Measurements from ENCODE around the gene OTOS. TPM values are rescaled to one million over a fixed set of nuclear protein-coding genes. Genes with fewer than 3 reads are reported as not detected.

OTOS gene
- polyA plus RNA-seq, 1 donor from 2014 or later = not detected

- TF ChIP-seq EZH2 (IDR thresholded peaks at IDR 0.05; ENCODE audit: borderline replicate concordance, insufficient read depth, low read length, poor library complexity, severe bottlenecking) (no peak), RAD21 (conservative IDR thresholded peaks at IDR 0.05) (no peak)
Measured at GRCh38 chr2:240103136-240103535, 37.3 kb downstream of the OTOS start (continued).

DNA sequence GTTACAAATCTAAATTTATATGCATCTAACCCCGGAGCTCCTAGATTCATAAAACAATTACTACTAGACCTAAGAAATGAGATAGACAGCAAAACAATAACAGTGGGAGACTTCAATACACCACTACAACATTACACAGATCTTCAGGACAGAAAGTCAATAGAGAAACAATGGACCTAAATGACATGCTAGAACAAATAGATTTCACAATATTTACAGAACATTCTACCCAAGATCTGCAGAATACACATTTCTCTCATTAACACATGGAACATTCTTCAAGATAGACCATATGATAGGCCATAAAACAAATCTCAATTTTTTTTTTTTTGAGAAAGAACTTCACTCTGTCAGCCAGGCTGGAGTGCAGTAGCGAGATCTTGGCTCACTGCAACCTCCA is 42.1 kb downstream of the OTOS start:
- Histone ChIP-seq H3K36me3 (ENCODE audit: insufficient read depth, low read length) (no peaks in the 10 kb centered on the region), H3K27ac (ENCODE audit: low read length) (no peak overlapping the region), H3K4me3 (ENCODE audit: low read length) (no peak overlapping the region), H3K9me3 (ENCODE audit: low read length) (no peaks in the 10 kb centered on the region), H3K27me3 (ENCODE audit: insufficient read depth, low read depth, low read length) (peaks cover 19% of the 10 kb centered on the region), H2AFZ (ENCODE audit: low read depth, low read length) (no peak overlapping the region), H3K9me2 (ENCODE audit: insufficient read depth, low read length) (no peaks in the 10 kb centered on the region), H4K20me1 (ENCODE audit: insufficient read depth) (no peaks in the 10 kb centered on the region), H3K9ac (ENCODE audit: low read length) (no peak overlapping the region), H3F3A (ENCODE audit: insufficient read depth, low read length, poor library complexity, severe bottlenecking) (no peaks in the 10 kb centered on the region), H3K79me2 (replicated peaks; ENCODE audit: insufficient read depth, low read length) (no peaks in the 10 kb centered on the region), H3K4me2 (ENCODE audit: low read length) (no peak overlapping the region)
- TF ChIP-seq RAD21 (conservative IDR thresholded peaks at IDR 0.05) (no peak), EZH2 (IDR thresholded peaks at IDR 0.05; ENCODE audit: borderline replicate concordance, insufficient read depth, low read length, poor library complexity, severe bottlenecking) (no peak), CTCF (IDR thresholded peaks at IDR 0.05; ENCODE audit: poor library complexity, severe bottlenecking) (no peak), EP300 (conservative IDR thresholded peaks at IDR 0.05; ENCODE audit: poor library complexity, severe bottlenecking) (no peak), TAF1 (IDR thresholded peaks at IDR 0.05; ENCODE audit: low read depth) (no peak), MXI1 (conservative IDR thresholded peaks at IDR 0.05; ENCODE audit: poor library complexity, severe bottlenecking) (no peak)
- TF ChIP-seq, protein P1, sequence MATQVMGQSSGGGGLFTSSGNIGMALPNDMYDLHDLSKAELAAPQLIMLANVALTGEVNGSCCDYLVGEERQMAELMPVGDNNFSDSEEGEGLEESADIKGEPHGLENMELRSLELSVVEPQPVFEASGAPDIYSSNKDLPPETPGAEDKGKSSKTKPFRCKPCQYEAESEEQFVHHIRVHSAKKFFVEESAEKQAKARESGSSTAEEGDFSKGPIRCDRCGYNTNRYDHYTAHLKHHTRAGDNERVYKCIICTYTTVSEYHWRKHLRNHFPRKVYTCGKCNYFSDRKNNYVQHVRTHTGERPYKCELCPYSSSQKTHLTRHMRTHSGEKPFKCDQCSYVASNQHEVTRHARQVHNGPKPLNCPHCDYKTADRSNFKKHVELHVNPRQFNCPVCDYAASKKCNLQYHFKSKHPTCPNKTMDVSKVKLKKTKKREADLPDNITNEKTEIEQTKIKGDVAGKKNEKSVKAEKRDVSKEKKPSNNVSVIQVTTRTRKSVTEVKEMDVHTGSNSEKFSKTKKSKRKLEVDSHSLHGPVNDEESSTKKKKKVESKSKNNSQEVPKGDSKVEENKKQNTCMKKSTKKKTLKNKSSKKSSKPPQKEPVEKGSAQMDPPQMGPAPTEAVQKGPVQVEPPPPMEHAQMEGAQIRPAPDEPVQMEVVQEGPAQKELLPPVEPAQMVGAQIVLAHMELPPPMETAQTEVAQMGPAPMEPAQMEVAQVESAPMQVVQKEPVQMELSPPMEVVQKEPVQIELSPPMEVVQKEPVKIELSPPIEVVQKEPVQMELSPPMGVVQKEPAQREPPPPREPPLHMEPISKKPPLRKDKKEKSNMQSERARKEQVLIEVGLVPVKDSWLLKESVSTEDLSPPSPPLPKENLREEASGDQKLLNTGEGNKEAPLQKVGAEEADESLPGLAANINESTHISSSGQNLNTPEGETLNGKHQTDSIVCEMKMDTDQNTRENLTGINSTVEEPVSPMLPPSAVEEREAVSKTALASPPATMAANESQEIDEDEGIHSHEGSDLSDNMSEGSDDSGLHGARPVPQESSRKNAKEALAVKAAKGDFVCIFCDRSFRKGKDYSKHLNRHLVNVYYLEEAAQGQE (IDR thresholded peaks at IDR 0.05; ENCODE audit: borderline replicate concordance) = no peak

- no peaks in the 10 kb centered on the region for H3K9me2 ChIP-seq (ENCODE audit: insufficient read depth, low read length)
- no peaks in the 10 kb centered on the region for H3K36me3 ChIP-seq (ENCODE audit: insufficient read depth, low read length)
- peaks cover 19% of the 10 kb centered on the region for H3K27me3 ChIP-seq (ENCODE audit: insufficient read depth, low read depth, low read length)
- H3K27ac ChIP-seq (ENCODE audit: low read length) = no peak overlapping the region
- H3K4me2 ChIP-seq (ENCODE audit: low read length) = no peak overlapping the region
- H3K79me2 ChIP-seq (replicated peaks; ENCODE audit: insufficient read depth, low read length) = no peaks in the 10 kb centered on the region
- H3K9ac ChIP-seq (ENCODE audit: low read length) = no peak overlapping the region
- TF ChIP-seq SMC3 (conservative IDR thresholded peaks at IDR 0.05; ENCODE audit: poor library complexity) (no peak), RAD21 (conservative IDR thresholded peaks at IDR 0.05) (no peak), TAF1 (IDR thresholded peaks at IDR 0.05; ENCODE audit: low read depth) (no peak), POLR2AphosphoS5 (IDR thresholded peaks at IDR 0.05) (no peak), EZH2 (IDR thresholded peaks at IDR 0.05; ENCODE audit: borderline replicate concordance, insufficient read depth, low read length, poor library complexity, severe bottlenecking) (no peak), CTCF (IDR thresholded peaks at IDR 0.05; ENCODE audit: poor library complexity, severe bottlenecking) (no peak), EP300 (conservative IDR thresholded peaks at IDR 0.05; ENCODE audit: poor library complexity, severe bottlenecking) (no peak), MXI1 (conservative IDR thresholded peaks at IDR 0.05; ENCODE audit: poor library complexity, severe bottlenecking) (no peak)
- TF ChIP-seq, protein P1 (IDR thresholded peaks at IDR 0.05; ENCODE audit: borderline replicate concordance) = no peak
- no peaks in the 10 kb centered on the region for H3F3A ChIP-seq (ENCODE audit: insufficient read depth, low read length, poor library complexity, severe bottlenecking)
- no peaks in the 10 kb centered on the region for H3K9me3 ChIP-seq (ENCODE audit: low read length)
- H2AFZ ChIP-seq (ENCODE audit: low read depth, low read length) = no peak overlapping the region
- no peak overlapping the region for H3K4me3 ChIP-seq (ENCODE audit: low read length)
- no peaks in the 10 kb centered on the region for H4K20me1 ChIP-seq (ENCODE audit: insufficient read depth)
Measured at GRCh38 chr2:240095556-240096523, 44.6 kb downstream of the OTOS start.

All from neural cell (in vitro differentiated cells).